DMS53 treated with DMSO at 0.1 percent for 48 hours (cell line): ENCODE data around the gene KIF1A.
"Not testable (repeated sequence)": the region's sequence is repeated elsewhere in the genome, so short reads cannot be mapped to it uniquely, and the experiment has no call there.

Experiments
- DNase-seq: peaks from one replicate; lab custom pipeline; 2025; ENCODE audit not compliant: unreplicated experiment; lab: John Stamatoyannopoulos, UW

The KIF1A gene

GRCh38 chr2:240707821-240708220 is 112.2 kb downstream of the KIF1A start:
- no peak for DNase-seq

GRCh38 chr2:240707043-240707756 is 112.8 kb downstream of the KIF1A start:
- no peak for DNase-seq

GRCh38 chr2:240705204-240705791 is 114.7 kb downstream of the KIF1A start:
- no peak for DNase-seq

- no peak for DNase-seq
Measured at GRCh38 chr2:240704651-240705050, 115.4 kb downstream of the KIF1A start.

- no peak for DNase-seq
Measured at GRCh38 chr2:240703417-240704341, 116.3 kb downstream of the KIF1A start.

GRCh38 chr2:240702640-240703011 is 117.4 kb downstream of the KIF1A start:
- no peak for DNase-seq

GRCh38 chr2:240701736-240702639 is 118.0 kb downstream of the KIF1A start:
- no peak for DNase-seq

DNA sequence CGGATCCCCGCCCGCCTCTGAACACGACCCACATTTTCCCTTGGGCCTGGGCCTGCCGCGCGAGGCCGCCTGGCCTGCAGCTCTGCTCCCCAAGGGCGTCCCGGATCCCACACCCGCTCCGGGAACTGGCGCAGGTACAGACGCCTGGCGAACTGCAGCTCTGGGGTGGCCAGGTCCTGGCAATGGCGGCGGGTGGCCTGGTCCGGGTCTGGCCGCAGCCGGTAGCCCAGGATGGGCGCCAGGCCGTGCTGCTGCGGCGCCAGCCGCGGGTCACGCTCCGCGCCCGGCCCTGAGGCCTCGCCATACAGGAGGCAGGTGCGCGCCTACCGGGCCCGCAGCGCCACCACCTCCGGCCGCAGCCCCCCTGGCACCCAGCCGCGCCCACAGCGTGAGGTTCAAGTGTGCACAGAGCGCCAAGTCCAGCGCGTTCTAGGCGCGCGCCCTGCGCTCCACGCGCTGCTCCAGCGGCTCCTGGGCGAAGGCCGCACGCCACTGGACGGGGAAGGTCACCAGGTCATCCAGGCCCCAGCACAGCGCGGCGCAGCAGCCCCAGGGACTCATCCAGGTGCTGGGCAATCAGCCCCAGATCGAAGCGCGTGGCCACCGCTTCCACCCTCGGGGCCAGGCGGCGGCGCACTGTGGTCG is 118.8 kb downstream of the KIF1A start:
- DNase-seq, result no peak

DNA sequence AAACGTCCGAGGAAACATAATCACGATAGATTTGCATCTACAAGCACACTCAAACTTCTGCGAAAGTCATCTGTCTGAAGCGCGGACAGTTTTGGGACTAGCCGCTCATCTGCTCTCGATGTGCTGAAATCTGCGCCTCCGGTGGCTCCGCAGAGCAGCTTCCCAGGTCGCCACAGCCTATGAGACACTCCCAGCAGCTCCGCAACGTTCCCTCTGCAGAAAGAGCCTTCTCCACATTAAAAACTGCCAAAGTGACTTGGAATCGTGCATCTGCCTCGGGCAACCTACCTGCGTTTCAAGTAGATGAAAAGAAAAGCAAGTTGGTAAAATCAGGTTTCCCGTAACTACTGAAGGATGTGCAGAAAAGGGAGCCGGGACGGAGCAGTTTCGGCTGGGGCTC is 119.4 kb downstream of the KIF1A start:
- not testable (repeated sequence) for DNase-seq

DNA sequence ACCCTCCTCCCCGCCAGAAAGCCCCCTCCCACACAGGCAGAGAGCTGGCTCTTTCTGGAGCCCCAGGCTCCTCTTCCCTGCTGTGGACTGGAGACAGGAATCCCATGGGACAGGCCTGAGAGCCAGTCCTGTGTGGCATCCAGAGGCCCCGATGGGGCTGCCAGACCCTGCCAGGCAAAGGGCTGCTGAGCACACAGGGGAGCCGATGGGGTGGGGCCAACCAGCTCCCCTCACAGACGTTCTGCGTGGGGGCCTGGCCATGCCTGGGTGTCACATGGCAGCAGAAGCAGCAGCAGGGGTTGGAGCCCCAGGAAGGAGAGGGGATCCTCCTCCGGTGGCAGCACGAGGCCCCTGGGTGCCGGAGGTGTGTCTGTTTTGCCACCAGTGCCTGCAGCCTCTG is 120.2 kb downstream of the KIF1A start:
- not testable (repeated sequence) for DNase-seq

GRCh38 chr2:240698852-240699561 is 121.0 kb downstream of the KIF1A start:
- not testable (repeated sequence) for DNase-seq

GRCh38 chr2:240696469-240696868 is 123.5 kb downstream of the KIF1A start:
- not testable (repeated sequence) for DNase-seq

DNA sequence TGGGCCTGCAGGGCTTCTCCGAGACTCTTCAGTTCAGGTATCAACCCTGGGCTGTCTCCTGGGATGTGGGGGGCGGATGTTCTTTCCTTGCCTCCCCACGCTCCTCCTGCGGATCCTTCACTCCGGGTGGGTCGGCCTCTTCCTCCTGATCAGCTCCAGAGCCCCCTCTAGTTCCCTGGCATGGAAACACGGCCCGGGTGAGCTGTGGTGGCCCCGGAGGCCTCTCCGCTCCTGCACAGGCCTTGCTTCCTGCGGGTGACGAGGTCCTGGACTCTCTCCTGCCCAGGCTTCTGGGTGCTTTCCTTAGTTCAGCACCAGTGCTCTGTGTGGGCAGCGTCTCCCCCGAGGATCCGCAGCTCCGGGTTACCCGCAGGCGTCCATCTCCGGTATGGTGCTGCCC is 124.4 kb downstream of the KIF1A start:
- not testable (repeated sequence) for DNase-seq

DNA sequence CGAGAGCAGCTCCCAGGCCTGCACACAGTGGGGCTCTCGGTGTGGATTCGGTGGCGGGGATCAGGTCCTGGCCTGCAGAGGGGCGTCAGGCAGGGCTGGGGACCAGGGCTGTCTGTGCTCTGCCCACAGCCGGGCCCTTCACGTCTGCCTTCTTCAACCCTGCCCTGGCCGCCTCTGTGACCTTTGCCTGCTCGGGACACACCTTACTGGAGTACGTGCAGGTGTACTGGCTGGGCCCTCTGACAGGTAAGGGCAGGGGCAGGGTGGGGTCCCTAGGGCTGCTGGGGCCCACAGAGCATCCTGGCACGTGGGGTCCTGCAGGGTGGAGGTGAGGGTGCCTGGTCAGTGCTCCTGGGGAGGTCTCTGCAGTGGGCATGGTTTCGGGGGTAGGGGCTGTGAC is 125.7 kb downstream of the KIF1A start:
- not testable (repeated sequence) for DNase-seq

GRCh38 chr2:240692583-240693561 is 127.1 kb downstream of the KIF1A start:
- DNase-seq, result not testable (repeated sequence)

GRCh38 chr2:240691631-240692420 is 128.2 kb downstream of the KIF1A start, which contains the start of gene AQP12A:
AQP12A (plus strand) TSS chr2:240691866; CDS start chr2:240691914, 48 bp downstream.
- DNase-seq, result not testable (repeated sequence)

DNA sequence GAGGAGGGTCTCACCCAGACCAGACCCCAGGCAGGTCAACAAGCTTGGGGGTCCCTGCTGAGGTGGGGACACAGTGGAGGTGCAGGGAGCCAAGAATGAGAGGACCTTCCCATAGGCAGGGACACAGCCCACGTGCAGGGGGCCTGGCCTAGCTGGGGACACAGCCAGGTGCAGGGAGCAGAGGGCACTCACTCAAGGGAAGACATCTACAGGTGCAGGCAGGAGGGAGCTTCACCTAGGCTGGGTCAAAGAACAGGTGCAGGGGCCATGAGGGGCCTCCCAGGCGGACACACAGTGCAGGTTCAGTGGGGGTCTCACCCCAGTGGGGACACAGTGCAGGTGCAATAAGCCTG is 129.0 kb downstream of the KIF1A start:
- DNase-seq, result not testable (repeated sequence)
